Stimulated activated CD8-positive, alpha-beta memory T cell treated with anti-CD3 and anti-CD28 coated beads, Interleukin-7, amount 100 ng/mL, for 48 hours (primary cell): ENCODE measurements around the gene LHX4.

Experiments
- DNase-seq, 2 donors: peaks; one replicate each; pipeline ENCODE4 v3.0.0-alpha.2; 2020; ENCODE audit warnings: low read depth in 1 of 2; ENCODE audit errors: extremely low read depth in 1 of 2

The LHX4 gene

DNA sequence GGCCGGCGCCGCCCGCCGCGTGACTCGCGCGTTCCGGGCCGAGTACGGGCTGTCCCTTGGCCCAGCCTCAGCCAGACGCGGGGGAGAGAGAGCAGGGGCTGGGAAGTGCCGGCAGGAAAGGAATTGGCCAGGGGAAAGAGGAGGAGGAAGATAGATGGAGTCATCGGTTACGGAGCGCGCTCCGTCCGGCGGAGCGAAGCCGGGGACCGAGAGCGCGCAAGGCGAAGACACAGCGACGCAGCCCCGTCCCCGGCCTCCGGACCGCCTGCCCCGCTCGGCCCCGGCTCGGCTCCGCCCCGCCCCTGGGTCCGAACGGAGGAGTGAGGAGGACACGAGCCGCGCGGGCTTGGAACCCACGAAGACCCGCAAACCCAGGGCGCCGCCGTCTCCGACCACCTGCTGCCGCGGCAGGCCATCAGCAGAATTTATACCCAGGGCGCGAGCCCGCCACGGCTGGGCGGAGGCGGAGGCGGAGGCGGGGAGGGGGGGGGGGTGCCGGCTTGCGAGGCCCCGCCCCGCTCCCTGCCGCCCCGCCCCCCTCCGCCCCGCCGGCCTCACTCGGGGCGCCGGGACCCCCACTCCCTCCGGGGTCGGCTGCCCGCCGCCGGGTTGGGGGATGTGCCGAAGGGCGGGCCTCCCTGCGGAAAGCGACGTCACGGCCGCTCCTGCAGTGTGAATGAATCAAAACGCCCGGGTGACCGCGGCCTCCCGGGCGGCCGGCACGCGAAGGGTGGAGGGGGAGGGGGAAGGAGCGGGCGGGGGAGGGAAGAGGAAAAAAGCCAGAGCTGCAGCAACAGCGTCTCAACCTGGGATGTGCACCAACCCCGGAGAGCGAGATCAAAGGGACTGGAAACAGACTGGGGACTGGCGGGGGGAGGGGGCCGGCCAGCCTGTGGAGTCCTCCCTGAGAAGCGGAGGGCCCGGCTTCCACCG lies at the start of gene LHX4:
Gene LHX4, plus strand, starts transcription at position 782 of the 933 bp plus-strand sequence. CDS start 266 bp downstream, outside the sequence.
- DNase-seq: no peak

DNA sequence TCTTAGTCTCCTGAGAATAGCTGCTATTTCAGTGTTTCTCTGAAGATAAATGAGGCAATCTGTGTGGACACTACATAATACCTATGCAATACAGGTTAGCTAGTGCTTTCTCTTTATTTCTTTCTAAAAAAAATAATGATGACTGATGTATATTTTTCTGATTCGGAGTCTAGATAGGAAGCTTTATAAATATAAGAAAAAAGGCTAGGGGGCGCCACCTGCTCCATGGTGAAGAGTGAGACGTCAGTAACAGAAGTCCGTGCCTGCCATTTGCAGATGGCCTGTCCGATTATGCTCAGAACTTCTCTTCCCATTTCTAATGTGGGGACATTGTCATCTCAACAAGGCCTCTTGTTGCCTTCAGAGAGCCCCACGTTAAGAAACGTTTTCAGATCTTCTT lies 49.0 kb upstream of the LHX4 start:
- no peak for DNase-seq

DNA sequence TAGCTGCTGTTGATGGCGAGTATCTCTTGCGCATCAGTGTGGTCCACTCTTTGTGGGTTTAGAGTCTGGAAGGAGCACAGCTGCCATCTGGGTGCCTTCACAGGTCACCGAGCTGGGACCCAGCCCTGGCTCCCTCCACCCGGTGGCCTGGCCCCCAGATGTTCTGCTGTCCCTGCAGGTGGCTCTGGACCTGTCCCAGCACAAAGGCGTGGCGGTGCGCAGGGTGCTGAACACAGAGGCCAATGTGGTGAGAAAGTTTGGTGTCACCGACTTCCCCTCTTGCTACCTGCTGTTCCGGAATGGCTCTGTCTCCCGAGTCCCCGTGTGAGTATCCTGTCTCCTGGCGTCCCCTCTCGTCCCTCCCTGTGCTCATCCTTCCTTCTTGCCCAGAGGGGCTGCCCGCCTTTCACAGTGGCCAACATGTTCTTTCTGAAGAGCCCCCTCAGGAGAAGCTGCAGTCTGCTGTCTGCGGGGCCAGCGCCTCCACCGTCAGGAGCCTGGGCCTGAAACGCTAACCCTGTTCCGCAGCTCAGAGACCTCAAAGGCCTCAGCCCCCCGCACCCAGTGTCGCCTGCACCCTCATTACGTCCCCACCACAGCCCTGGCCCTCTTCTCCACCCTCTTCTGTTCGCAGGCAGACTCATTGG lies 47.9 kb upstream of the LHX4 start:
- DNase-seq: no peak

DNA sequence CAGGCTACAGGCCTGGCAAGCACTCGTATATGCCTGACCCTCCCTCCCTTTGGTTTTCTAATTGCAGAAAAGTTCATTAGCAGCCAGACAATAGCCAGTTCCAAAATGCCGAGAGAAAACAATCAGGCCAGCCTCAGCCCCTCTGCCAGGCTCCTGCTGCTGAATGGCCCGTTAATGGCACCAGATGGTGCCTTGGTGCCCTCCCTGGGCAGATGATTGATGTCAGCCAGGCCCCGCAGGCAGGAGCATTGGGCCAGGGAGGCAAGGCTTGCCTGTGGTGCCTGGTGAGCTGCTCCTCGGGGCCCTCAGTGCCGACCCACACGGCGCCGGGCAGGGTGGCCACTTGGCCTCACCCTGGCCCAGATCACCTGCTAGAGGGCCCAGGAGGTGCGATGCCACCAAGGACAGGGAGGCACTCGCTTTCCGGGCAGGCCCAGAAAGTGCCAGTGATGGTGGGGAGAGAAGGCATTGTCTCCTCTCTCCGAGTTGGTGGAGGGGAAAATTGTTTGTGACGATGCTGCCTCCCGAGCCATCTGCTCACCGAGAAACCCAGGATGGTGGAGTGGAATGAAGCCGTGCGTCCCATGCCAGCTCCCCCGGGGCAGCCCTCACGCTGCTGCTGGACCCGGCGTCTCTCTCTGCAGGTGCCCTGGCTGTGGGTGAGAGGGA lies 47.3 kb upstream of the LHX4 start:
- DNase-seq: no peak

DNA sequence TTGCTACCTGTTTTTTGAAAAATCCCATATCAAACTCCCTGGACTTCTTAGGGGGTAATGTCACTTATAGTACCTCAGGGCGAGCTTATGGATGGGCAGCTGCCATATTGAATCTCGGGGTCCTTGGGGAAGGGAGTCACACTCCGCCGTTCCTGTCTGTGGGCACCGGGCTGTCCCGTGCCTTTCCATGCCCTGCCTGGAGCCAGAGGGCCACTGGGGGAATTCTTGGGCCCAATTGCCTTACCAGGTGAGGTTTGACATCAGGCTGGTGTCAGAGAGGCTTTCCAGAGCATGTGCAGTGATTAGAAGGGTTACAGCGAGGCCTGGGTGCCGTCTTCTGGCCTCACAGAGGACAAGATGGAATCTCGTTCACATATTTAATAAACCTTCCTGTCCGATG lies 46.6 kb upstream of the LHX4 start:
- no peak for DNase-seq

DNA sequence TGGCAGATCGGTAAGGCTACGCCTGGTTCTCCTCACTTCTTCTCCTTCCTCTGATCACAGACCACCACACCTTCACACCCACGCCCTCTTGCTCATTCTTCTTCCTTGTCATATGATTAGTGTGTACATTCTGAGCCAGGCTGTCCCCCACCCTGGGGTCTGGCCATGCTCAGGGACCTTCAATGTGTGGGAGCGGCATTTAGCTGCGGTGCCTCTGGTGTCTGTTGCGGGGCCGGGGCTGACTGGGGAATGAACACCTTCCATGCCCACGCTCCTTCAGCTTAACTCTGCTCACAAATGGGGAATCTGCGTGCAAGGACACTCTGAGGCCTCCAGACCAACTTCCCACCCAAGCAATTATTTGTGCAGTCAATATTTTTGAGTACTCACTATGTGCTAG lies 46.0 kb upstream of the LHX4 start:
- no peak for DNase-seq

DNA sequence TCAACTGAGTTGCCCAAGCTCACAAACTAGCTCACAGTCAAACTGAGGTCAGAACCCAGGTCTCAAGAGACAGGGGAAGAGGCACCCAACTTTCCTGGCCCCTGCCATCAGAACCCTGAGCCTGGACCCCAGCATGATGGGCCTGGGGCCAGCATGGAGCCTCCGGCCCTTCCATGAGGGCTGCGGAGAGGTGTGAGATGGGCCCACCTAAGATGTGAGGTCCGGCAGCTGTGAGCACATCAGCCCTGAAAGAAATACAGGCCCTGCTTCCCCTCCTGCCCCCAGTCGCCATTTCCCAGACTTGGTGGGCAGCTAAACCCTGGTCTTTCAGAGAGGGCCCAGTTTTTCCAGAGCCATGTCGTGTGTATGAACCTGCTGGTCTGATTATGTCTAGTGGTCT lies 44.8 kb upstream of the LHX4 start:
- no peak for DNase-seq

DNA sequence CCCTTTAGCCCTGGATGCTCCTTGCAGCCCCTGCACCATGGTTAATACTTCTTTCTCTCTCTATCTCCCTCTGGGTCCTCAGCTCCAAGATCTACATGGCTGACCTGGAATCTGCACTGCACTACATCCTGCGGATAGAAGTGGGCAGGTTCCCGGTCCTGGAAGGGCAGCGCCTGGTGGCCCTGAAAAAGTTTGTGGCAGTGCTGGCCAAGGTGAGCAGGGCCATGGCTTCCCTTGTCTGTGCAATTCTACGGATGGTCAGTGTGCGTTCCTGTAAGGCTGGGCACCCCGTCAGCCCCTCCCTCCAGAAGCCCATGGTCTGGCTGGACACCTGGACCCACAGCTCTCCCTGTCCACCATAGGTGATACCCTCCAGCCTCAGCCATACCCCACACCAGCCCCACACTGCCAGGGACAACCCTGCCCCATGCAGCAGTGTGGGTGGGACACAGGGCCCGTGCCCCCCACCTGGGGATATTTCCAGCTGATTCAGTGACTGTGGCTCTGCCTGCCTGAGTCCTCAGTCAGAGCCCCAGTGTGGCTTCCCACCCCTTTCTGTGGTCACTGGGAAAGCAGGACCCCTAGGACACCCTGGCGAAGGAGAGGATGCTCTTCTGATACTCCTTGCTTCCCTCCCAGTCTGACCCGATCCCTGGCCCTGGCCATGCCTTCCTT lies 44.0 kb upstream of the LHX4 start:
- no peak for DNase-seq

DNA sequence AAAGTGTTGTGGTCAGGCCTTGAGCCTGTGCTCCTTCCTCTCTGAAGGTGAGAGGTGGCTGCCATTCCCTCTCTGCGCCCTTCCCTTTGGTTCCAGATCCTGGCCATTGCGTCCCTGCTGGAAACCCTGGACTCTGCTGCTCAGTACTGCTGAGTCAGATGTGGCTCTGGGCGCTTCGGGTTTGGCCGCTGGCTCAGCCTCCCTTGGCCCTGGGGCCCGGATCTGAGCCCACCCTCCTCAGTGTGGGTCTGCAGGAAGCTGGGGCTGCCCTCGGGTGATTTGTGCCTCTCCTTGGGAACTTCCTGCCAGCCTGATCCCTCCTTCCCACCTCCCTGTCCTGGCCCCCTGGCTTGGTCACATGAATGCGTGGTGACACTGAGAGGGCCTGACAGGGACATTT lies 43.2 kb upstream of the LHX4 start:
- no peak for DNase-seq

DNA sequence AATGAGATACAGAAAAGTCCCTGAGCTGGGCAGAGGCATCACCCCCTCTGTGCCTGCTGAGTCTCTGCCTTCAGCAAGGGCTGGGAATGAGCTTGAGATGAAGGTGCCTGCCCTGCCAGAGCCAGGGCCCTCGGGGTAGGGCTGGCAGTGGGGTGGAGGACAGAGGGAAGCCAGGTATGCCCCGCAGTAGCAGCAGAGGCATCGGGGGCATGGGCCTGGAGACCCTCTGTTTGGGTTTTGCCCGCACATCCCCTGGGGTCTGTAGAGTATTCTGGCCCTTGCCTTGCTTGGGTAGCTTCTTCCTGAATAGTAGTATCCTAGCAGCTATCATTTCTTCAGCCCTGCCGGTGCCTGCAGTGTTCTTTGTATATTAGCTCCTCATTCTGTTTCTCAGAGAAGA lies 42.4 kb upstream of the LHX4 start:
- no peak for DNase-seq

DNA sequence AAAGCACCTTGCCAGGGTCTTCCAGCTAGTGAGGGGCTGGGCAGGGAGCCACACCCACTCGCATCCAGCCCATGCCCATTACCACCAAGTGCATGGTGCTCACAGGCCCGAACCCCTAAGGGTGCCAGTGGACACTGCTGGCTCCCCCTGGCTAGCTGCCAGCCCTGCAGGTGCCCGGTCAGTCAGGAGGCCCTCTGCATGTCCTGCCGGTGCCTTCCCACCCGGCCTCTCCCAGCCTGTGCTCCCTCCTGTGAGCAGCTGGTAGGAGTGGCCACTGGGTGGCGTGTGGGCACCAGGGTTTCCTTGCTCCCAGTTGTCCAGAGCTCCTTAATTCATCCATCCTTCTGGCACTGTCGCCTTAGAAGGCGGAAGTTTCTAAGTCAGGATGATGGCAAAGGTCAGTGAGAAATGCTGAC lies 42.0 kb upstream of the LHX4 start:
- DNase-seq: no peak

DNA sequence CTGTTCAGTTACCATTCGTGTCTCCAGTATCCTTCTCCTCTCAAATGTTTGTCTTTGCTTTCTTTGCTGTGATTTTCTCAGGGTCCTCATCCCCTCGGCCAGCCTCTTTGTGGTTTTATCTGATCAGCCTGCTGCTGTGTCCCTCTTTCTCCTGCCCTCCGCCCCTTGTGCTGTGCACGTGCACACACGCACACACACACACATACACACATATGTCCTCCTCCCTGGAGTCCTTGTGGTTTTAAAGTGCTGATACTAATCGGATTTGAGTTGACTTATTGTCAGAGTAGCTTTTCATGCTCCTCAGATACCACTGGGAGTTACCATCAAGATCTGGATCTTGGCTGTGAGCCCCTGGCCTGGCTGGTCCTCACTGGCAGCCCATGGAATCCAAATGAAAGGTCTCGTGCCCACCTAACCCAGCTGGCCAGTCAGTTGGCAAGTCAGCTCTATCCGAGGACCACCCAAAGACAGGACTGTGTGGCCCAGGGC lies 41.3 kb upstream of the LHX4 start:
- no peak for DNase-seq

DNA sequence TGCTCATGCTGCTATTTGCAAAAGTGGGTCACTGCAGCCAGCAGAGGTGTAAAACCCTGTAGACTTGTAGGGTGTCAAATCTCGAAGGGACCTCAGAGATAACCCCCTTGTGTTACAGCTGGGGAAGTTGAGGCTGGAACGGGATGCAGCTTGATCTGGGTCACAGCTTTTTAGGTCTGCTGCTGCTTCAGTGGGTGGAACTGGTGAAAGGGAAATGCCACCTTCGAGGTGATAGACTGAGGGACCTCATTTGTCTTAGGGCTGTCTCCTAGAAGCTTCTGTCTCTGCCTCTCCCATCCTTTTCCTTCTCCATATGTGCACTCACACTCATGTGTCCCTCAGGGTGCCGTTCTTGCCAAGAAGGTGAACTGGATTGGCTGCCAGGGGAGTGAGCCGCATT lies 40.0 kb upstream of the LHX4 start:
- no peak for DNase-seq

DNA sequence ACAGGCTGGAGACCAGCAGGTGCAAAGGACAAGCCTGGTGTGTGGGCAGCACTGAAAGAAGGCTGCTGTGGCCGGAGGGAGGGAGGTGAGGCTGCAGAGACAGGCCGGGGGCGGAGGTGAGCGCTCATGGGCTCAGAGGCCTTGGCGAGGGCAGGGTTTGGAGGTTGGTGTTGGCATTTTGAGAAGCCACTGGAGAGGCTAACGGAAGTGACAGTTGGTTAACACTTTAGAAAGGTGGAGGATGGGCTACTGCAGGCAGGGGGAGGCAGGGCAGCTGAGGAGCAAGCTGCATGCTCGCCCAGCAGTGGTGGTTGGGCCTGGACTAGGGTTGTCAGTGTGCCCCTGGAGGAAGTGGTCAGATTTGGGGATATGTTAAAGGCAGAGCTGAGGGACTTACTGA lies 37.9 kb upstream of the LHX4 start:
- DNase-seq: no peak

DNA sequence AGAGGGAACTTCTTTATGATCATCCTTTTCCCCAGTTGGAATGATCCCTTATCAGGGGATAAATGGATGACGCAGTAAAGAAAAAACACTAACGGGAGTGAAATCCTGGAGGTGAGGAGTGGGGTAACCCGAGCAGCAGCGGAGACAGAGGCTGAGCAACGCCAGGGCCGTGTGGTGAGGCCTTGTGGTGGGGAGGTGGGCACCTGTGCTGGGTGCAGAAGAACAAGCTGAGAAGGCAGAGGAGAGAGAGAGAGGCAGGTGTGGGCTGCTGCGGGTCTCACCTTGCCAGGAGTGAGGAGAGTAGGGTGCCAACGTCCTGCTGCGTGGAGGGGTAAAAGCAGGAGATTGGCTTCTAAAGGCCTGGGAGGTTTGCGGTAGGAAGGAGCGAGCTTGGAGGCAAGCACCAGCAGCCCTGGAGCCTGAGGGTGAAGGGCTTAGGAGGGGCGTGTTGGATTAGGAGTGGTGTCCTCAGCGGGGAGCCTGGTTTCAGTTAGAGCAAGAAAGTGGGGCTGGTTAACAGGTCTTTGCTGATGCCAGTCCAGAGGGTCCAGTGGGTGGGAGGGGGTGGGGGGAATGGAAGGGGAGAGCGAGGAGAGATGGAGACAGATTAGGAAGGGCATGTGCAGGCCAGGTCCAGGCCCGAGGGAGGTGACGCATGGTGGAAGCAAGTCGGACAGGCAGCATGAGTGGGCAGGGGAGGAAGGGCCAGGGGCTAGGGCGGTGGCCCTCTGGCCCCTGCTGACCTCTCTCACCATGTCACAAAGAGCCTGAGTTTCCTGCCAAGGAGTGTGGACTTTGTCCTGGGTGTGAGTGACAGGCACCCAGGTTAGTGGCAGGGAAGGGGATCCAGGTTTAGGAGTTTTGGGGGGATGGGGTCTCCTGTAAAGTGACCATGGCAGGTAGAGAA lies 36.7 kb upstream of the LHX4 start:
- no peak for DNase-seq

DNA sequence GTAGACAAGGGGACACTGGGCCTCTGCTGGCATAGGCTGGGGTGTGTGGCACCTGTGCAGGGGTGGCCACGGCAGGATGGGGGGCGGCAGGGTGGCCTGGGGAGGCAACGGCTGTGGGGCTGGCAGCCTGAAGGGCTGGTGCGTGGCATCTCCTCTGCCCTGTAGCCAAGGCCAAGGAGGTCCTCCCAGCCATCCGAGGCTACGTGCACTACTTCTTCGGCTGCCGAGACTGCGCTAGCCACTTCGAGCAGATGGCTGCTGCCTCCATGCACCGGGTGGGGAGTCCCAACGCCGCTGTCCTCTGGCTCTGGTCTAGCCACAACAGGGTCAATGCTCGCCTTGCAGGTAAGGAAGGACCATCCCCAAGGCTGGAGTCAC lies 36.0 kb upstream of the LHX4 start:
- no peak for DNase-seq

DNA sequence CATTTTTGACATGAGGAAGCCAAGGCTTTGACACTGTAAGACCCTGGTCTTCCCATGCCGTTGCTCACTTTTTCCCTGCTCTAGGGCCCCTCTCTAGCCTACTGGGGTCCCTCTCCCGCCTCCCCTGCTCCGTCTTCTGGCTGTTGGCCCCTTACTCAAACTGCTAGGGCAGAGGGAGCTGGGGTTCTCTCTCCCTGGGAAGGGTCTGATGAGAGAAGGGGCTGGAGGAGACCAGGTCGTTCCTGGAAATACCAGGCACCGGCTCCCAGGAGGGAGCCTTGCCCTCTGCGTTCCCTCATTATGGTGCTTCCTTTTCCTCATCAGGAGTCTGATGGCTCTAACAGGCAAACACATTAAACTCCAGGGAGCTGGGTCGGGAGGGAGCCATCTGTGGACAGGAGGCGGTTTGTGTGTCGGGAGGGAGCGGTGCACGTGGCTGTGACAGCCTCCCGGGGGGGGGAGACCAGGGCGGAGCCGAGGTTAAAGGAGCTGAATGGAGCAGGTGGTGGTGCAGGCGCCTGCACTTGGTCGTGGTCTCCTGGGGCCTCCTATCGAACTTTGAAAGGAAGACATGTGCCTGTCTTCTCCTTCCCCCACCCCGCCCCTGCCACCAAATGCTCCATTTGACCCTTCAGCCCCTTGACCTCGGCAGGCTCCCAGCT lies 35.4 kb upstream of the LHX4 start:
- DNase-seq: no peak

DNA sequence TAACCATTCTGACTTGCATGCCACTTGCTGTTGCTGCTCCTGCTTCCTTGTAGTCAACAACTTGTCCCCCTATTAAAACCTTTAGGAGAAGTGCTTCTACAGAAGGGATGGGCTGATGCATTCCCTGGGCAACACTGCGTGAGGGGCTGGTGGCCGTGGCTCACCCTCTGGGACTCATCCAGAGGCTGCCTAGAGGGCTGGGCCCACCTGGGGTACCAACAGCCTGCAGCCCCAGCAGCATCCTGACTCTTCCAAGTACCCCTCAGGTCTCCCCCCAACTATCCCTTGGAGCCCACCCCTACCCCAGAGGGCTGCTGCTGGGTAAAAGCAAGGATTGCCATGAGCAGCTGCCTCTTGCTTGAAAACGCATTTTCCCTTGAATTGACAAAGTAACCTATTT lies 34.7 kb upstream of the LHX4 start:
- no peak for DNase-seq

DNA sequence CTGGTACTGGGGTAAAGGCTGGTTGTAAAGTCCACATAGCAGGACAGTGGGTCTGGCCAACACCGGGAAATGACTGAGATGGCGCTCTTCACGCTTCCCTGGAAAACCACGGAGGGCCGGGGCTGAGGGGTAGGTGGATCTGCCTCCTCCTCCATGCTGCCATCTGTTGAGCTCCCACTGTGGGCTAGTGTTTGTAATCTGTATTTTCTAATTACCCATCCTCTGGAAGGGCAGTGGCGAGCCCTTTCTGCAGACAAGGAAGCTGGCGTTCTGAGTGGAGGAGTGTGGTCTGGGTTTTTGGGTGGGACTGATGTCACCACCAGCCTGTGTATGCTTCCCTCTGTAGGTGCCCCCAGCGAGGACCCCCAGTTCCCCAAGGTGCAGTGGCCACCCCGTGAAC lies 34.1 kb upstream of the LHX4 start:
- no peak for DNase-seq
